GM23338 (cell line): Measurements from ENCODE around the gene GDF7. TPM values are rescaled to one million over a fixed set of nuclear protein-coding genes. Genes with fewer than 3 reads are reported as not detected.
A peak's percentile ranks its signal among the peaks of the same experiment; 100 is the strongest.

ENCODE experiments used
- ATAC-seq: fragments of 200-7000 bp; cut with Tn5 transposase; 3 replicates; pipeline ENCODE4 v1.9.1; 2020
- DNase-seq: peaks from one replicate; pipeline ENCODE4 v3.0.0-alpha.2; 2015; ENCODE audit warnings: low spot score
- H2AFZ ChIP-seq: fragments of 200-600 bp; sonication (generic); 2 replicates; pipeline ENCODE4 v1.8.0; 2016; ENCODE audit warnings: antibody characterized with exemption, mild to moderate bottlenecking, moderate library complexity
- H3F3A ChIP-seq: fragments of 200-600 bp; sonication (generic); replicated peaks from 2 replicates; pipeline ENCODE4 v1.8.0; 2017; ENCODE audit warnings: antibody characterized with exemption, mixed run types, low read depth
- H3K27ac ChIP-seq: fragments of 200-600 bp; sonication (generic); 2 replicates; pipeline ENCODE4 v1.6.1; 2016; ENCODE audit warnings: low read depth
- H3K27me3 ChIP-seq: fragments of 200-600 bp; sonication (generic); 2 replicates; pipeline ENCODE4 v1.8.0; 2016; ENCODE audit warnings: mild to moderate bottlenecking, mixed run types, moderate library complexity; ENCODE audit not compliant: insufficient read depth
- H3K36me3 ChIP-seq: fragments of 200-600 bp; sonication (generic); 2 replicates; pipeline ENCODE4 v1.8.0; 2016; ENCODE audit warnings: mild to moderate bottlenecking; ENCODE audit not compliant: insufficient read depth
- H3K4me1 ChIP-seq: fragments of 200-600 bp; sonication (generic); 2 replicates; pipeline ENCODE4 v1.8.0; 2016; ENCODE audit warnings: mild to moderate bottlenecking, moderate library complexity; ENCODE audit not compliant: insufficient read depth
- H3K4me2 ChIP-seq: fragments of 200-600 bp; sonication (generic); 2 replicates; pipeline ENCODE4 v1.7.1; 2017; ENCODE audit warnings: mixed run types
- H3K4me3 ChIP-seq: fragments of 200-600 bp; sonication (generic); 2 replicates; pipeline ENCODE4 v1.6.1; 2016; ENCODE audit warnings: mixed run types
- H3K79me2 ChIP-seq: fragments of 200-600 bp; sonication (generic); replicated peaks from 2 replicates; pipeline ENCODE4 v1.8.0; 2017; ENCODE audit warnings: mild to moderate bottlenecking; ENCODE audit not compliant: insufficient read depth
- H3K9me2 ChIP-seq: fragments of 200-600 bp; sonication (generic); 2 replicates; pipeline ENCODE4 v1.8.0; 2017; ENCODE audit not compliant: insufficient read depth
- H4K20me1 ChIP-seq: fragments of 200-600 bp; sonication (generic); replicated peaks from 2 replicates; pipeline ENCODE4 v1.8.0; 2017; ENCODE audit warnings: mild to moderate bottlenecking; ENCODE audit not compliant: insufficient read depth
- H3K27ac Mint-ChIP-seq: 2 replicates; pipeline ENCODE4 v1.8.0; 2020; ENCODE audit warnings: inconsistent platforms, mild to moderate bottlenecking, moderate library complexity, mixed read lengths
- H3K27me3 Mint-ChIP-seq: 3 replicates; pipeline ENCODE4 v1.8.0; 2022; ENCODE audit warnings: low read depth, mild to moderate bottlenecking, moderate library complexity, mixed read lengths, inconsistent platforms; ENCODE audit not compliant: insufficient read depth, poor library complexity
- H3K36me3 Mint-ChIP-seq: 3 replicates; pipeline ENCODE4 v1.8.0; 2021; ENCODE audit warnings: low read depth, mild to moderate bottlenecking, inconsistent platforms, moderate library complexity, mixed read lengths
- H3K4me1 Mint-ChIP-seq: 3 replicates; pipeline ENCODE4 v1.8.0; 2020; ENCODE audit warnings: mild to moderate bottlenecking, inconsistent platforms, mixed read lengths
- H3K4me3 Mint-ChIP-seq: 3 replicates; pipeline ENCODE4 v1.8.0; 2021; ENCODE audit warnings: moderate library complexity, mild to moderate bottlenecking, inconsistent platforms, mixed read lengths
- H3K9me3 Mint-ChIP-seq: 3 replicates; pipeline ENCODE4 v1.8.0; 2020; ENCODE audit warnings: moderate library complexity, mild to moderate bottlenecking, inconsistent platforms, mixed read lengths
- CREB1 ChIP-seq: fragments of 250-450 bp; sonication (Bioruptor Pico); IDR thresholded peaks from 2 replicates; pipeline ENCODE4 v1.5.0; 2020; ENCODE audit warnings: low read depth, mild to moderate bottlenecking, moderate library complexity
- CTCF ChIP-seq, 2 experiments: fragments of 200-600 bp in 1 of 2; sonication (generic) in 1 of 2; conservative IDR thresholded peaks; 2 replicates each; pipeline versions ENCODE4 v1.5.1 to v1.6.1; 2016 to 2017; ENCODE audit warnings: antibody characterized with exemption in 2 of 2, low read depth in 2 of 2, mild to moderate bottlenecking in 2 of 2, moderate library complexity in 1 of 2
- ETS1 ChIP-seq: IDR thresholded peaks from 2 replicates; pipeline ENCODE4 v1.6.1; 2016; ENCODE audit warnings: antibody characterized with exemption
- EZH2 ChIP-seq: fragments of 200-600 bp; sonication (generic); IDR thresholded peaks from one replicate; pipeline ENCODE4 v1.8.0; 2017; ENCODE audit warnings: antibody characterized with exemption, mild to moderate bottlenecking, low read depth; ENCODE audit not compliant: unreplicated experiment
- EZH2phosphoT487 ChIP-seq: fragments of 200-600 bp; sonication (generic); IDR thresholded peaks from one replicate; pipeline ENCODE4 v1.8.1; 2018; ENCODE audit warnings: antibody characterized with exemption; ENCODE audit not compliant: unreplicated experiment
- JUNB ChIP-seq: IDR thresholded peaks from one replicate; pipeline ENCODE4 v1.6.1; 2016; ENCODE audit warnings: antibody characterized with exemption; ENCODE audit not compliant: unreplicated experiment
- NANOG ChIP-seq: IDR thresholded peaks from 2 replicates; pipeline ENCODE4 v1.6.1; 2016; ENCODE audit warnings: antibody characterized with exemption, borderline replicate concordance
- POLR2AphosphoS5 ChIP-seq: IDR thresholded peaks from 2 replicates; pipeline ENCODE4 v1.6.1; 2016; ENCODE audit warnings: antibody characterized with exemption, low read depth
- STAT1 ChIP-seq: IDR thresholded peaks from one replicate; pipeline ENCODE4 v1.6.1; 2016; ENCODE audit warnings: antibody characterized with exemption; ENCODE audit not compliant: unreplicated experiment
- ZNF331 ChIP-seq: fragments of 250-450 bp; sonication (Bioruptor Pico); IDR thresholded peaks from 2 replicates; pipeline ENCODE4 v1.5.0; 2020; ENCODE audit warnings: low read depth, mild to moderate bottlenecking, moderate library complexity
- polyA plus RNA-seq: library from polyadenylated mRNA; unstranded; fragments of >200 nt; fragmentation: Nextera tagmentation; extraction: Ambion mirVana; gene quantifications from 2 replicates; pipeline ENCODE4 v1.2.1, GENCODE V29; 2016
- total RNA-seq: library from RNA; depleted of rRNA; stranded (reverse); fragments of >200 nt; shearing (Covaris generic); gene quantifications from 2 replicates; pipeline ENCODE4 v1.2.3, GENCODE V29; 2014

GDF7 gene
- total and polyA plus RNA-seq, 2 experiments from 2014 or later: 0.19 to 0.52 TPM

- Mint-ChIP-seq H3K36me3 (no peaks in the 10 kb centered on the region), H3K4me3 (no peak overlapping the region), H3K4me1 (peaks cover 57% of the 10 kb centered on the region), H3K27ac (no peak overlapping the region), H3K27me3 (peaks cover 55% of the 10 kb centered on the region), H3K9me3 (no peaks in the 10 kb centered on the region; the same call in 2 of the 3 replicates)
- Histone ChIP-seq H3K4me1 (peaks cover 41% of the 10 kb centered on the region), H3K4me2 (no peak overlapping the region), H3K79me2 (no peaks in the 10 kb centered on the region), H3F3A (peaks cover 3% of the 10 kb centered on the region; the same call in 1 of the 2 replicates), H3K27ac (no peak overlapping the region), H3K27me3 (peaks cover 51% of the 10 kb centered on the region), H3K9me2 (no peaks in the 10 kb centered on the region), H3K4me3 (no peak overlapping the region), H2AFZ (no peak overlapping the region), H4K20me1 (no peaks in the 10 kb centered on the region; the same call in 1 of the 2 replicates), H3K36me3 (no peaks in the 10 kb centered on the region)
- DNase-seq (no peak), ATAC-seq (no peak; the same call in 2 of the 3 replicates)
- no peak for TF ChIP-seq NANOG
- TF ChIP-seq JUNB: no peak
- TF ChIP-seq POLR2AphosphoS5: no peak
- no peak for TF ChIP-seq STAT1
- TF ChIP-seq ETS1: no peak
- no peak for TF ChIP-seq EZH2phosphoT487
- TF ChIP-seq CTCF (conservative IDR thresholded peaks at IDR 0.05; ENCODE audit: low read depth in 2 of 2): no peak
- no peak for TF ChIP-seq CREB1
- TF ChIP-seq EZH2: no peak
- TF ChIP-seq ZNF331 (CRISPR knock-in tag): no peak
These were observed 8.2 kb downstream of the GDF7 start for GRCh38 chr2:20674974-20675679.

- no peak overlapping the region for H3K27ac ChIP-seq
- H3F3A ChIP-seq: 0 out of 2 replicates have a peak, but pooled peaks cover 3% of the 10 kb centered on the region
- Mint-ChIP-seq H3K4me3 (peak overlapping the region; percentile 42; the same call in 1 of the 3 replicates), H3K27me3 (peaks cover 48% of the 10 kb centered on the region), H3K27ac (no peak overlapping the region), H3K36me3 (no peaks in the 10 kb centered on the region), H3K9me3 (no peaks in the 10 kb centered on the region; the same call in 2 of the 3 replicates), H3K4me1 (peaks cover 57% of the 10 kb centered on the region)
- H3K27me3 ChIP-seq: peaks cover 44% of the 10 kb centered on the region
- H3K36me3 ChIP-seq: no peaks in the 10 kb centered on the region
- H3K9me2 ChIP-seq: no peaks in the 10 kb centered on the region
- no peaks in the 10 kb centered on the region; the same call in 1 of the 2 replicates for H4K20me1 ChIP-seq
- no peak overlapping the region for H3K4me3 ChIP-seq
- DNase-seq (peak; percentile 50), ATAC-seq (peak; percentile 71)
- no peak overlapping the region for H3K4me2 ChIP-seq
- H3K79me2 ChIP-seq: no peaks in the 10 kb centered on the region
- peaks cover 41% of the 10 kb centered on the region for H3K4me1 ChIP-seq
- H2AFZ ChIP-seq: no peak overlapping the region
- TF ChIP-seq CTCF (conservative IDR thresholded peaks at IDR 0.05; ENCODE audit: low read depth in 2 of 2) (no peak), CREB1 (no peak), POLR2AphosphoS5 (no peak), ETS1 (no peak), EZH2phosphoT487 (no peak), NANOG (no peak), STAT1 (no peak)
These were observed 8.9 kb downstream of the GDF7 start for GRCh38 chr2:20675701-20676352.
